ENCODE results near the gene ARHGEF40.

Gene ARHGEF40

DNA sequence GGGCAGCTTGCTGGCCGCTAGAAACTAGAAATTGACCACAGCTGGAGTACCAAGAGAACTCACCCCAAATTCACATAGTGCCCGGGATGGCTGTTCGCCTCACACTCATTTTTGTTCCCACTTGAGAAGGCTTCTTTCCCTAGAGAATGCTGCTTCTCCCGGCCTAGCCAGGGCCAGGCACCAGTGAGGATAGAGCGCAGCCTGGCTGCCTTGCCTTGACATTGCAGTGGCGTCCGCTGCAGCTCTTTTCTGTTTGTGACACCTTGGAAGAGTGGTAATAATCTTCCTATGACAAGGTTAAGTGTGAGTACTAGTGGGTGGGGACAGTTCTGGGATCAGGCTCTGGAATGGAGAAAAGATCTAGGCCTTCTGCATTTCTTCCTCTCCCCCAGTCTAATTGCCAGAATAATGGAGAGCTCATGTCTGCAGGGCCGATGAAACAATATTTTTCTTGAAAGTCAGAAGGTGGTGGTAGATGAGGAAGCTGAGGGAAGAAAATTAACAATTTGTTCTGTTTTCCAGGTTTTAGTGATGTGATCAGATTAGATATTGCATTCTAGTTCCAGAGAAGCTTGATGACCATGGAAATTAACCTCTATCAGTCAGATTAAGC is 34.5 kb downstream of the ARHGEF40 start:
- no peaks in the 10 kb centered on the region for H3K36me3 ChIP-seq
- H3K4me3 ChIP-seq: peak overlapping the region; percentile 60 to 85
- peak overlapping the region; percentile 84 to 98 for H3K27ac ChIP-seq
- peaks cover 0 to 38% (median 31%) of the 10 kb centered on the region in 4 donors for H3K4me1 ChIP-seq
- TF ChIP-seq, protein P1, sequence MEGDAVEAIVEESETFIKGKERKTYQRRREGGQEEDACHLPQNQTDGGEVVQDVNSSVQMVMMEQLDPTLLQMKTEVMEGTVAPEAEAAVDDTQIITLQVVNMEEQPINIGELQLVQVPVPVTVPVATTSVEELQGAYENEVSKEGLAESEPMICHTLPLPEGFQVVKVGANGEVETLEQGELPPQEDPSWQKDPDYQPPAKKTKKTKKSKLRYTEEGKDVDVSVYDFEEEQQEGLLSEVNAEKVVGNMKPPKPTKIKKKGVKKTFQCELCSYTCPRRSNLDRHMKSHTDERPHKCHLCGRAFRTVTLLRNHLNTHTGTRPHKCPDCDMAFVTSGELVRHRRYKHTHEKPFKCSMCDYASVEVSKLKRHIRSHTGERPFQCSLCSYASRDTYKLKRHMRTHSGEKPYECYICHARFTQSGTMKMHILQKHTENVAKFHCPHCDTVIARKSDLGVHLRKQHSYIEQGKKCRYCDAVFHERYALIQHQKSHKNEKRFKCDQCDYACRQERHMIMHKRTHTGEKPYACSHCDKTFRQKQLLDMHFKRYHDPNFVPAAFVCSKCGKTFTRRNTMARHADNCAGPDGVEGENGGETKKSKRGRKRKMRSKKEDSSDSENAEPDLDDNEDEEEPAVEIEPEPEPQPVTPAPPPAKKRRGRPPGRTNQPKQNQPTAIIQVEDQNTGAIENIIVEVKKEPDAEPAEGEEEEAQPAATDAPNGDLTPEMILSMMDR (IDR thresholded peaks at IDR 0.05): peak; percentile 93 to 97
- intact Hi-C loops (cut with DNase I; ENCODE audit: low total_unique reads): loop anchor here (1.0 to 5.0 kb wide), 3 partner anchors 34 to 422 kb away; partner anchors contain the start of genes ARHGEF40 and RNASE4
- no peaks in the 10 kb centered on the region for H3K27me3 ChIP-seq
- DNase-seq: peak; percentile 79 to 88
- no peaks in the 10 kb centered on the region for H3K9me3 ChIP-seq

DNA sequence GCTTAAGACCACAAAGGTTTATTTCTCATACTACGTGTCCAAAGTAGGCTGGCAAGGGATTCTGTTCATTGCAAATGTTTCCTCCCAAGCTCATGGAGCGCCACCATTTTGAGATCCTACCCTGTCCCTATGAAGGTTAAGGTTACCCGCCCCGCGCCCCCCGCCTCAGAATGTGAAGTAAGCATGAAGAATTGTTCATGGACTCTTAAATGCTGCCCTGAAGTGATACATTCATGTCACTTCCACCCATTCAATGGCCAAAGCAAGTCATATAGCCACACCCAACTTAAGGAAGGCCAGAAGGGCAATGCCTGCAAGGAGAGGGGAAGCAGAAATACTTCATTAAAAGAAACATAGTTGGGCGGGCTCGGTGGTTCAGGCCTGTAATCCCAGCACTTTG is 35.0 kb downstream of the ARHGEF40 start:
- Histone ChIP-seq H3K4me1 (peaks cover 0 to 33% (median 26%) of the 10 kb centered on the region in 4 donors), H3K9me3 (no peaks in the 10 kb centered on the region), H3K27ac (peak overlapping the region; percentile 84 to 98), H3K4me3 (no peak overlapping the region), H3K27me3 (no peaks in the 10 kb centered on the region), H3K36me3 (no peaks in the 10 kb centered on the region)
- intact Hi-C loops (cut with DNase I; ENCODE audit: low total_unique reads): no loop called here
- DNase-seq: no peak
- TF ChIP-seq, protein P1 (IDR thresholded peaks at IDR 0.05): no peak

DNA sequence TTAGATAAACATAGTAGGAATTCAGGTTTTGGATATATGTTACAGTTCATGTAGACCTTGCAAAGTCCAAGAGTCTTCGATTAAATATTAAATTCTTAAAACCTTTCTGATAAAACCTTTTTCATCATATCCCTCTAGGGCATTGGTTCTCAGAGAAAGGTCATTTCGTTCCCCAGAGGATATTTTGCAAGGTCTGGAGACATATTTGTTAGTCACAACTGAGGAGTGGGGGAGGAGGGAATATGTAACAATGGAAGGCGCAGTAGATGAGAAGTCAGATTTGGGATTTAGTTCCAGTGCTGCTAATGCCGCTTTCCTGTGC is 36.0 kb downstream of the ARHGEF40 start:
- Histone ChIP-seq H3K27me3 (no peaks in the 10 kb centered on the region), H3K36me3 (no peaks in the 10 kb centered on the region), H3K4me1 (peaks cover 0 to 33% (median 26%) of the 10 kb centered on the region in 4 donors), H3K9me3 (no peaks in the 10 kb centered on the region), H3K4me3 (no peak overlapping the region), H3K27ac (peak overlapping the region; percentile 23 to 36)
- intact Hi-C loops (cut with DNase I; ENCODE audit: low total_unique reads): loop anchor here (1.0 kb wide), 1 partner anchor 15 kb away; no protein-coding TSS in a partner anchor
- TF ChIP-seq, protein P1 (IDR thresholded peaks at IDR 0.05): no peak
- DNase-seq: no peak

DNA sequence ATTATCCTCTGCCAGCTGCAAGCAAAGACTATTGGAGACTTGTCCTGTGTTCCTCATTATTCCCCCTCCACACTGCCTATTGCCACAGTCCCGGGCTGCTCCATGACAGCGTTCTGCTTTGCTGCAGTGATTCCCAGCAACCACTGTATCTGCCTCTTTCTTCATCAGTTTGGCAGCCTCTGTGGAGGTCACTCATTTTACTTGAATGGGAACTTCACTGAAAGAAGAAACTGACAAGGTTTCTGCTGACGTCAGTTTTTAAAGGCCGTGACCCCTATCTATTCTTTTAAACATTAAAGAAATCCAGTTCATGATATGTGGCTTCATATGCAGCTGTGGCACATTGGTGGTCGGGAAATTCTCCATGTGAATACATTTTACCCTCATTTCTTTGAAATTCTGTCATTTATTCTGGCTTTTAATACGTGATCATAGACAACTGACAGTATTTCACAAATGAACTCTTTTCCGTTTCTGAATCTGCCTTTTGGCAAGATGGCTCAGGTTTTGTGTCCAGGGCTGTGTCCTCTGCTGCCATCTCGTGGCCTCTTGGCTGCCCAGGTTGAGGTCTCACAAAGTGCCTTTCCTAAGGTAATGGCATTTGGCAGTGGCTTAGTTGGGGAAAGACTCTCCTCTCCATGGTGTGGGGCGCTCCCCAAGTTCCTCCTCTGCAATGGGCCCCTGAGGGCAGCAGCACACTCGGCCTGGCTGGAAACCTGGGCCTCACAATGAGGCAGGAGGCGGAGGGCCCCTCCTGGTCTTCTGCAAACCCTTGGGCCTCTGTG is 36.6 kb downstream of the ARHGEF40 start:
- H3K9me3 ChIP-seq: no peaks in the 10 kb centered on the region
- TF ChIP-seq, protein P1 (IDR thresholded peaks at IDR 0.05): peak; percentile 74 to 92
- H3K4me3 ChIP-seq: peak overlapping the region in 1 of 2 donors; percentile 21
- peak; percentile 73 to 85 for DNase-seq
- H3K4me1 ChIP-seq: peaks cover 0 to 33% (median 26%) of the 10 kb centered on the region in 4 donors
- H3K27me3 ChIP-seq: no peaks in the 10 kb centered on the region
- H3K36me3 ChIP-seq: no peaks in the 10 kb centered on the region
- intact Hi-C loops (cut with DNase I; ENCODE audit: low total_unique reads): loop anchor here (1.0 kb wide), 1 partner anchor 15 kb away; no protein-coding TSS in a partner anchor
- H3K27ac ChIP-seq: peak overlapping the region; percentile 23 to 36

DNA sequence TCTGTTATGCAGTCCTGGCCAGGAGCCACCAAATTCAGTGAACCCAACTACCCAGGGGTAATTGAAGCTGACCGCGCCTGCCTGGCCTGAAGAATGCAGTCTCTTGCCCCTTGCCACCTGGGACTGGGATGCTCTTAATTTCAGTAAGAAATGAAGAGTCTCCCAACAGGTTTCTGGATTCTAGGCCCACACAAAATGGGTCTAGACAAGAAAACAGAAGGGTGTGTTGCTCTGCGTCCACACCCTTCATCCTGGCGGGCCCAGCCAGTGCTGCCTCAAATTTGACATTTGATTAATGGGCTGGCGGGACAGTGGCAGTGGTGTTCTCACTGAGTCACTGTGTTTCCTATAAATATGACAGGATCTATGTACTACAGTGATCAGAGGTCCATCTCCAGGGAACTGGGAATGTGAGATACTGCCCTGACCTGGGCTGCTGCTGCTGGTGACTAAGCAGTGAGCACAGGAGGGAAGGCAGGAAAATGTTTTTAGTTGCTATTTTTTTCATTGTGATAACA is 37.2 kb downstream of the ARHGEF40 start:
- no peaks in the 10 kb centered on the region for H3K36me3 ChIP-seq
- TF ChIP-seq, protein P1 (IDR thresholded peaks at IDR 0.05): no peak
- intact Hi-C loops (cut with DNase I; ENCODE audit: low total_unique reads): no loop called here
- no peak overlapping the region for H3K4me3 ChIP-seq
- H3K4me1 ChIP-seq: peaks cover 0 to 33% (median 26%) of the 10 kb centered on the region in 4 donors
- peak overlapping the region; percentile 23 to 36 for H3K27ac ChIP-seq
- no peaks in the 10 kb centered on the region for H3K9me3 ChIP-seq
- no peaks in the 10 kb centered on the region for H3K27me3 ChIP-seq
- peak in 1 of 2 donors; percentile 25 for DNase-seq
